GM12874 (cell line): ENCODE results near the gene DOCK7.

Experiments used
- CTCF ChIP-seq: IDR thresholded peaks from 2 replicates; pipeline ENCODE4 v1.5.1; 2011; ENCODE audit warnings: low read depth, mild to moderate bottlenecking, control low read depth, low read length, moderate library complexity; ENCODE audit not compliant: insufficient read depth

The DOCK7 gene

GRCh38 chr1:62613890-62614289, 74.3 kb downstream of the DOCK7 start:
- TF ChIP-seq CTCF, result no peak

GRCh38 chr1:62613325-62613727, 74.9 kb downstream of the DOCK7 start:
- no peak for TF ChIP-seq CTCF

- no peak for TF ChIP-seq CTCF
Measured at GRCh38 chr1:62612770-62613169, 75.4 kb downstream of the DOCK7 start.

- no peak for TF ChIP-seq CTCF
Measured at GRCh38 chr1:62608905-62609304, 79.3 kb downstream of the DOCK7 start.

GRCh38 chr1:62601457-62601856, 86.7 kb downstream of the DOCK7 start:
- TF ChIP-seq CTCF, result no peak

GRCh38 chr1:62599044-62599443, 89.1 kb downstream of the DOCK7 start:
- no peak for TF ChIP-seq CTCF

- no peak for TF ChIP-seq CTCF
Measured at GRCh38 chr1:62597281-62597680, 90.9 kb downstream of the DOCK7 start, which contains the start of gene ANGPTL3. ANGPTL3 (plus strand) TSS chr1:62597520; CDS start chr1:62597567, 47 bp downstream.

- TF ChIP-seq CTCF, result no peak
Measured at GRCh38 chr1:62595647-62596046, 92.5 kb downstream of the DOCK7 start.
